HG02885 (cell line): ENCODE measurements around the gene TGOLN2.

ENCODE experiments used
- ATAC-seq: cut with Tn5 transposase; IDR thresholded peaks from one replicate; pipeline ENCODE4 v1.9.1; 2021; ENCODE audit warnings: mild to moderate bottlenecking; ENCODE audit not compliant: unreplicated experiment, poor library complexity

TGOLN2 gene

DNA sequence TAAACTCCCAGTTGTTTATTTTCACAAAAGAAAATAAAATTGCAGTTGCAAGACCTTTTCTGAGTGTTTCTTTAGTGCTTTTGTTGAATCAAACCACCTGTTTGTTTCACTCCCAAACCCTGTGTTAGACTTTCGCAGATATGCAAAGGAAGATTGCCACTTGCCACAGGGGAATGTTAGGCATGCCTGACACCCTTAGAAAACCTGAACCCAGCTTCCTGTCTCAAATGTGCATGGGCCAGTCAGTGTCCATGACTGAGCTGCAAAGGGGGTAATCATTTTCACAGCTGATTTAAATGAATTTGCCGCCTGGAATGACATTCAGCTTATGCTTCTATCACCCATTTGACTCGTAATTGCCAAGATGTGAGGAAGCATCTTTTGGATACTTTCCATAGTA, 17.5 kb downstream of the TGOLN2 start:
- ATAC-seq, result peak; percentile 42

DNA sequence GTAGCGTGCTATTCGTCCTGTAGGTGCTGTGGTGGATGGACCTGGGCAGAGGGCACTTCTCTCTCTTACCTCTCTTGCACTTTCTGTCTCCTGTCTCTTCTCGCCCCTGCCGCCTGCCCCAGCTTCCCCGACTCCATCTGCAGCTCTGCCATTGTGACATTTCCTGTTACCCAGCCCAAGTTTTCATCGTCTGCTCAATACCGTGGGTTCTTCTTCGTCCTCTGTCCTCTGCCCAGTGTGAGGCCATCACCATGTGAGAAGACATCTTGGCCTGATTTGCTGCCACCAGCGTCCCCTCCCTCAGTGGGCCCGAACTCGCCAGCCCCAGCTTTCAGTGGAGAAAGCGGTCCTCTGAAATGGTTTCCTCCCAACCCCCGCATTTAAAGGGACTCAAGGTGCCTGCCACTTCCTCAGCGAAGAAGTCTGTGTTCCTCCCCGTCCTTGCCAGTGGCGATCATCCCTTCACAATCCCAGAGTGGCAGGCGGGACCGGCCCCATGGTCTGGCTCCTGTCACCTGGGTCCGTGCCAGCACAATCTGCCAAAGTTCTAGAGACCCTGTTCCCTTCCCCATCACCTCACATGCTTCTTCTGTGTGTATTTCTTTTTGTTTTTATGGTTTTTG, 18.0 kb downstream of the TGOLN2 start:
- no peak for ATAC-seq

DNA sequence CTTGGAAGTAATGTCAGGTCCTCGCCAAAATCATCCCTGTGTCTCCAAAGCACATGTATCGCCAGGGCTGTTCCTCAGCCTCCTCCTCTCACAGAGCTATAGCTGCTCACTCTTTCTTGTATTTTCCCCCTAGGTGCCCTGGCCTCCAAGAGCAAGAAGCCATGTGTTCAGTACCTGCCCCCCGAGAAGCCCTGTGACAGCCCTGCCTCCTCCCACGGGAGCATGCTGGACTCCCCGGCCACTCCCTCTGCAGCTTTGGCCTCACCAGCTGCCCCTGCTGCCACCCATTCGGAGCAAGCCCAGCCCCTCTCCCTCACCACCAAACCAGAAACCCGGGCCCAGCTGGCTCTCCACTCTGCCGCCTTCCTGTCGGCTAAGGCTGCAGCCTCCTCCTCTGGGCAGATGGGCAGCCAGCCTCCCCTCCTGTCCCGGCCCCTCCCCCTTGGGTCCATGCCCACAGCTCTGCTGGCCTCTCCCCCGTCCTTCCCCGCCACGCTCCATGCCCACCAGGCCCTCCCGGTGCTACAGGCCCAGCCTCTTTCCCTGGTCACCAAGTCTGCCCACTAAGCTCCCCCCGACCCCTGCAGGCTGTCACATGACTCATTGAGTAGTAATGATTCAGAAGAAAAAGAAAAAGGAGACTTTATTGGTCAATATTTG, 18.8 kb downstream of the TGOLN2 start:
- ATAC-seq, result no peak

DNA sequence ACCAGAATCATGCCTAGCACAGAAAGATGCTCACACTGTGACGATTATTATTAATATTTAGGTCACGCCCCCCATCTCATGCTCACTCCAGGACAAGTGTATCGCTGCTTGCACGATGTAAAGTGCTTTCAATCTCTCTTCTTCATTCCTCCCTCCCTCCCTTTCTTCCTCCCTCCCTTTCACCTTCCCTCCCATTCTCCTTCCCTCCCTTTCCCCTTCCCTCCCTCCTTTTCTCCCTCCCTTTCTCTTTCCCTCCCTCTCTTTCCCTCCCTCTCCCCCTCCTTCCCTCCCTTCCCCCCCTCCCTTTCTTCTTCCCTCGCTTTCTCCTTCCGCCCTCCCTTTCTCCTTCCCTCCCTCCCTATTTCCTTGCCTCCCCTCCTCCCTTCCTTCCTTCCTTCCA, 19.6 kb downstream of the TGOLN2 start:
- no peak for ATAC-seq

DNA sequence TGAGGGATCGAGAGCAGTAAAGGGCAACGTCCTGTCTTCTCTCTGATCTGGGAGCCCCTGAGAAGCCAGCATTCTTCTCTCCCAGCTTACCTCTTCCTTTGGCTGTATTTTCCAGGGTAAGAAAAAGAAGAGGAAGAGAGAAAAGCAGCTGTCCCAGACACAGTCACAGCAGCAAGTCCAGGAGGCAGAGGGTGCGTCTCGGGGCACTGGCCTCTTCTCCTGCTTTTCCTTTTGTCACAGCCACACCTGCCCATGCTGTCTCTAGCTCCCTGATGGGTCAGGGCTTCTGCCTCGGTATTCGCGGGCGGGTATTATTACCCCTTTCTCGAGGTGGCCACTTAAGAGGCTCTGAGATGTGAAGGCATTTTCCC, 20.3 kb downstream of the TGOLN2 start:
- ATAC-seq, result no peak

DNA sequence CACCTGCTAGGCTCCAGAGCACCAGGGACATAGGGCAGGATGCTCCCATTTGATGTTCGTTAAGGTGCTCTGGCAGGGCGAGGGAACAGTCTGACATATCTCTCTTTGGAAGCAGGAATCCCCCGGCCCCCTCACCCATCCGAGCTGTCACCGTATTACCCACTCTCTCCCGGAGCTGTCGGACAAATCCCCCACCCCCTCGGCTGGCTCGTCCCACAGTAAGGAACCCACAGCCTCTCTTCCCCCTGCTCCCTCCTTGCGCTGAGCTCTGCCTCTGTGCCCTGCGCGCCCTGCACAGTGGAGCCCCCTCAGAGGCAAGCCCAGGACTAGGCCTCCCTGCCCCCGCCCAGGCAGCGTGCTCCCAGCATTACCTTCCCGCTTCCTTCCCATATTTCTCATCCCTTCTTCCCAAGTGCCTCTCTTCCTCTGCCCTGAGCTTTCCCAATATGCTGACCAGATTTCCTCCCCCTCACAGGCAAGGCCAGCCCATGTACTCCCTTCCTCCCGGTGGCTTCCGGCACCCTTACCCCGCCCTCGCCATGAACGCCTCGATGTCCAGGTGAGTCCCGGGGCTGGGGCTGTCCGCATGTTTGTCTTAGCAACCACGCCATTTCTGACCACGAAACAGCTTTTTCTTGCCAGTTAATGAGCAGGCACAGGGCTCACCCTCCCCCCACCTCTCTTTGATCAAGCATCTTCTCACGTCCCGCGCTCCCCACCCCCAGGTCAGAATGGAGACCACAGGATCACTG, 23.8 kb downstream of the TGOLN2 start:
- no peak for ATAC-seq

DNA sequence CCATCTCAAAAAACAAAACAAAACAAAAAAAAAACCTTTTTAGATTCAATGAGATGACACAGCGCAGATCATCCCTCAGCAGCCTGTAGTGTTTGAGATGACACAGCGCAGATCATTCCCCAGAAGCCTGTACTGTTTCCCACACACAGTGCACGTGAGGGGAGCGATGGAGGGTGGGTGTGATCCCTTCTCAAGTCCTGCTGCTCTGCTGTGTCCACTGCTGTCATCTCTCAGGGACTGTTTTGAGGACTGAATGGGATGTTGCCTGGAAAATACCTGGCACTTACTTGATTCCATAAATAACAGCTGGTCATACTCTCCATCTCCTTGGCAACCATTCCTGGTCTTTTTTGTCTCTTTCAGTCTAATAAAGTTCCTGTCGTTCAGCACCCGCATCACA, 25.7 kb downstream of the TGOLN2 start:
- ATAC-seq, result no peak

DNA sequence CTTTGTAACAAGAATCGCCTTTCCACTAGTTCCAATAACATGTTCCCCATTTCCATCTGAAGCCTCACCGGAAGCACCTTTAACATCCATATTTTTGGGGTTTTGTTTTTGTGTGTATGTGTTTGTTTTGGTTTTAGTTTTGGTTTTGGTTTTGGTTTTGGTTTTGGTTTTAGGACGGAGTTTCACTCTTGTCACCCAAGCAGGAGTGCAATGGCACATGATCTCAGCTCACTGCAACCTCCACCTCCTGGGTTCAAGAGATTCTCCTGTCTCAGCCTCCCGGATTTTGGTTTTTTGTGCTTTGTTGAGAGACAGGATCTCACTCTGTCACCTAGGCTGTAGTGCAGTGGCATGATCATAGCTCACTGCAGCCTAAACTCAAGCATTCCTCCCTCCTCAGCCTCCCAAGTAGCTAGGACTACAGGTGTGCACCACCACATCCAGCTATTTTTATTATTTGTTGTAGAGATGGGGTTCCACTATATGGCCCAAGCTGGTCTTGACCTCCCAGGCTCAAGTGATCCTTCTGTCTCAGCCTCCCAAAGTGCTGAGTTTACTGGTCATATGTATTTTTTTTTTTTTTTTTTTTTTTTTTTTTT, 36.3 kb downstream of the TGOLN2 start:
- no peak for ATAC-seq

DNA sequence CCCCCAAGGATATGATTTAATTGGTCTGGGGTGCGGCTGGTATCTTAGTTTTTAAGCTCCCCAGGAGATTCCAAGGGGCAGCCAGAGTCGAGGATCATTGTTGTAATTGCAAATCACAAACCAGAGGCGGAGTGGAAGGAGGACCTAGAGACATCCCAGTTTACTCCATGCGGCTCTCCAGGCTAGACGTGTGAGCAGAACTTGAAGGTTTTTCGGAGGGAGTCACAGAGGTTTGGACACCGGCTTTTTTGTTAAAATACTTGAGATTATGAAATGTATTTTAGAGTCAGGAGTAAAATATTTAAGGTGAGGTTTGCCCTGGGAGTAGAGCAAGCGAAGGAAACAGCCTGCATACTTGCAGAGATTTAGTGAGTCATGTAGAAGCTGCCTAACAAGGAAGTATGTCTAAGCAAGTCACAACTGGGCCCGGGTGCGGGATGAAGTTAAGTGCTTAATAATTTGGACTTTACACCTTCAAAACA, 39.5 kb downstream of the TGOLN2 start:
- ATAC-seq, result no peak

DNA sequence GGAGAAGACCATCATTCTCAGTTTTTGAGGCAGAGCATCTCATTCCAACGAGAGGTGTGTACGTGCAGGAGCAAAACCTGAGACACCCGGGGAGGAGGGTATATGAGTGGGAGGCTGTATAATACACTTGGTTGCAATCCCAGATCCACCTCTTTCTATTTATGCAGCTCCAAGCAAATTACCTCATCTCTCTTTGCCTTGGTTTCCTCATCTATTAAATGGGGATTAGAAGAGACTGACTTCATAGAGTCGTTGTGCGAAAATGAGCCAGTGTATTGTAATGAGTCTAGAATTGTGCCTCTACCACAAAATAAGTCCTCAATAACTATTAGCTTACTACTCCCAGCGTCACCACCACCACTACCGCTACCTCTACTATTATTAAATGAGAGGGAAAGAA, 40.1 kb downstream of the TGOLN2 start:
- no peak for ATAC-seq

DNA sequence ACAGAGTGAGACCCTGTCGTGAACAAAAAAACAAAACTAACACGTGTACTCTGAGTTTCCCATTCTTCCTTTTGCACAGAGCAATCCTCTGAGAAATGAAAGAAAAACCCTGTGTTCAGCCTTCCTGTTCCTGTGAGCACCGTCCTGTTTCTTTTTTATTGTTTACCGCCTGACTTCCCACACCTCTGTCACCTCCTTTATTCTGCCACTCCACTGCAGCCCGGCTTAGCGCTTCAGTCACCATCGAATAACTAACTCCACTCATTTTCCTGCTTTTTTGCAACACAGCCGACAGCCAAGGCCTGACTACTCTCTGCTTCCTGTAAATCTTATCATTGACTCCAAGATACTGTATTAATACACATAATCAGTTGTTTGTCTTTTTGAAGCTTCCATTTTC, 40.9 kb downstream of the TGOLN2 start:
- ATAC-seq, result no peak

DNA sequence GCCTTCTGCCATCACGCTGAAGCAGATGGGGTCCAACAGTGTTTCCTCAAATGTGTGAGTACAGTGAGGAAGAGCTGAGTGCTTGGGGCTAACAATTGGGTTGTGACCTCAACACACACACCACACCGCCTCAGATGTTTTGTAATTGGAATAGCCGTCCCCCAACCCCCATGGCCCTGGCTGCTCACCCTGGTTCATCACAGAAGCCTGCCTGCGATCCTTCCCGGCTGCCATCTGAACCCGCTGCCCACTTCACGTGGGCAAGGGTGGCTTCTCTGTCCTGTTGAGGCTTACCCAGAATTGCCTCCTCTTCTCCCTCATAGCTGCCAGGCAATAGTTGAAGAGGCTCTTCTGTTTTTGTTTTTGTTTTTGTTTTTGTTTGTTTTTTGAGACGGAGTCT, 44.1 kb downstream of the TGOLN2 start:
- no peak for ATAC-seq

DNA sequence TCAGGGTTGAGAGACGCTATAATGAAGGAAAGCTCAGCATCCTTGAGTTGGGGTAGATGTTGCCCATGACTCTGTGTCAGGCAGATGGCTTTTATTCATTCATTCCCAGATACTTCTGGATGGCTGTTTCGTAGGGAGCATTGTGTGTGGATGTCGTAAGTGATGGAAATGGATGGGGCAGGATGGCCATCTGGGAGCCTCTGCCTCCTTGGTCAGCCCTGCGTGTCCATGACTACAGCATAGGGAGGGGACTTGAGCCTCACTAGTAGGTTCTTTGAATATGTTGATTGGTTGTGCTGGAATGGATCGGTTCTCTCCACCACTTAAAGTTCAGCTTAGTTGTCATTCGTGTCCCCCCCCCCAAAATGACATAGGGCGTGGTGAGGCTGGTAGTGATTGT, 44.9 kb downstream of the TGOLN2 start:
- ATAC-seq, result no peak

DNA sequence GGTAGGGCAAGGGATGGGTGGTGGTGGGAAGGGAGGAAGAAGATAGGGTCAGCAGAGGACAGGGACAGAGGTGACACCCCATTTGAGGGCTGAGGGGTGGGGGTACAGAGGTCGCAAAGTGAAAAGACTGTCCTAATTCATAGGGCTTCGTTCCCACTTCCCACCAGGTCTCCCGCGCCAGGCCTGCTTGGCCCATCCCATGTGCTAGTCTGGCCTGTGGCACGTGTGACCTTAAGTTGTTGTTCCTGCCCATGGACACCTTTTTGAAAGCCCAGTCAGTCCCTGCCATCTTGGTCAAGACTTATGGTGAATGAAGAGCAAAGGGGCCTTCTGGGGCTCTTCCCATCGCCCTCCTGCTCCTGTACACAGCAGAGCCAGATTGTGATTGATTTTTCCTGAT, 46.2 kb downstream of the TGOLN2 start:
- ATAC-seq, result no peak

DNA sequence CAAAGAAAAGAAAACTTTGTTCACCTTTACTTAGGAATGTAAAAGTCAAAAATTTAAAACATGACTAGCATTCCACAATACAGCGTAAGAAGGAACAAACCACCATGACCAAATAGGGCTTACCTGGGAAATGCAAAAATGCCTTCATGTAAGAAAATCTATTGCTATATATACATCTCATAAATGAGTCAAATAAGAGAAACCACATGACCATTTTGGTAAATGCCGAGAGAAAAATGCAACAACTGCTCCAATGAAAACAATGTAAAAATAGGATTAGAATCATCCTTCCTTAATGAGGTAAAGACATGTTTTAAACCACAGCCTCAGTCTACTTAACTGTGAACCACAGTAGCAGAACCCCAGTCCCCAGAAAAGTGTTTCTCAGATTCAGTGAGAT, 49.4 kb downstream of the TGOLN2 start:
- no peak for ATAC-seq

DNA sequence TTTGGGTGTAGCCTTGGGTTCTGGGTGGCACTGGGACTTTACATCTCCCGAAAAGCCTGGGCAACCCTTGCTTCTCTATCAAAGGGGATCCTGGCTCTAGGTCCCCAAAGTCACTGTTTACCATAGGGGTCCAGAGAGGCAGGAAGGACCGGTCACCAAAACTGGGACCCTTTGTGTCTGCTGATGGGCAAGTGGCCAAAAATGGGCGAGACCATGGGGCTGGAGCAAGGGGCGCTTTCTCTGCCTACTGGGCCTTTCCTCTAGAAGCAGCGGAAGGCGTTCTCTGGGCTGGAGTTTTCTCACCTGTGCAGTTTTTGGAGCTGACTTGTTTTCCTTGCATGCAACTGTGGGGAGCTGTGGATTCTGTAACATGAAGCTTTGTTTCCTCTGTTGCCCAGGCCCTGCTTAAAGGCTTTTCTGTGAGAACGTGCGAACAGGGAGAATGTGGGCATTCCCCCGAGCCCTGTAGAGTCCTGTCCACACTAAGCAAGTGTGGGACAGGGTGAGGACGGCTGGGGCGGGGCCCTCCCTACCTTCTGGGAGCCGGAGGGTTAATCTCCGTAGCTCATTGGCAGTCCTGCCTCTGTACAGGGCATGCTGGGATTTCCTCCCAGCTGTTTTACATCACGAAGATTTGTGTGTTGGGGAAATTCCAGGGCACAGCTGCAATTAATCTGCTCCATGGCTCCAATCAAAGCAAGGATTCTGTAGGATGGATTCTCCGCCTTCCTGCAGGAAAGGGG, 50.2 kb downstream of the TGOLN2 start:
- ATAC-seq, result no peak

DNA sequence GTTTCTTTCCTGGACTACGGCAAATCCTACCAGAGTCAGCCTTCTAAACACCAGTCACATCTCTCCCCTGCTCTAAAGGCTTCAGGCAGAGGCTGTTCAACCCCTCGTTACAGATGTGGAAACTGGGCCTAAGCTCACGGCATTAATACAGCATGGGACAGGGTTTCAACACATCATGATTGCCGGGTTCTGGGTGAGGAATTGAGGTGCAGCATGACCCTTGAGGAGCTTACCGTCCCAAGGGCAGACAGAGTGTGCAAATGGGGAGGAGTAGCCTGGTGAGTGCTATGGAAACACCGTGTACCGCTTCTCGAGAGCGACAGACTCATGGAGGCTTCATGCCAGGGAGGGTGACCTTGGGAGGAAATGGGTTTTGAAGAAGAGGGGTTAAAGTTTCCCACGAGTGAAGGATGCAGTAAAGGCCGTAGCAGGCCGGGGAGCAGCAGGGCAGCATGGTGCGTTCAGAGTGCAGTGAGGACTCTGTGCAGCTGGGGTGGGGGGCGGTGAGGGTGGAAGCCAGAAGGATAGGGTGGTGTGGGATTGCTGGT, 51.1 kb downstream of the TGOLN2 start:
- no peak for ATAC-seq

DNA sequence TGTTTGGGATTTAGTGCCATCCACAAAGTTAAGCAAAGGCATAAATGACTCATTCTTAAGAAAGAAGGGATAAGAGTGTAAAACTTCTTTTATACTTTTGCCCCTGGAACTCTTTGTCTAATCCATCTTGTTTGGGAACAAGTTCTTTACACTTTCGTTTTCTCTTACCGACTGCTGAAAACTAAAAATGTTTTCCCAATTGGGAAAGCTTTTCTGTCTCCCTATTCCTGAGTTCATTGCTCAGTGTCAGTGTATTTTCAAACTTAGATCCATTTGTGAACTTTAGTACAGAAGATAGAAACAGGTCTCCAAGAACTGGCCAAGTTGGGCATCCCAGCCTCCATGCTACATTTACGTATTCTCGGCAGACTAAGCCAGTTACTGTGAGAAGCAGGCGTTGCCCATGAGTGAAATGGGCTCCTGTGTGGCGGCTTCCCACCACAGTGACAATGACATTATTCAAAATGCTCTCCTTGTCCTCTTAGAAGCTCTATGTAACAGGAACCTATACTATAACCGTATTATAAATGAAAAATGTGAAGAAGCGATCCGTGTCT, 51.7 kb downstream of the TGOLN2 start:
- ATAC-seq, result no peak

DNA sequence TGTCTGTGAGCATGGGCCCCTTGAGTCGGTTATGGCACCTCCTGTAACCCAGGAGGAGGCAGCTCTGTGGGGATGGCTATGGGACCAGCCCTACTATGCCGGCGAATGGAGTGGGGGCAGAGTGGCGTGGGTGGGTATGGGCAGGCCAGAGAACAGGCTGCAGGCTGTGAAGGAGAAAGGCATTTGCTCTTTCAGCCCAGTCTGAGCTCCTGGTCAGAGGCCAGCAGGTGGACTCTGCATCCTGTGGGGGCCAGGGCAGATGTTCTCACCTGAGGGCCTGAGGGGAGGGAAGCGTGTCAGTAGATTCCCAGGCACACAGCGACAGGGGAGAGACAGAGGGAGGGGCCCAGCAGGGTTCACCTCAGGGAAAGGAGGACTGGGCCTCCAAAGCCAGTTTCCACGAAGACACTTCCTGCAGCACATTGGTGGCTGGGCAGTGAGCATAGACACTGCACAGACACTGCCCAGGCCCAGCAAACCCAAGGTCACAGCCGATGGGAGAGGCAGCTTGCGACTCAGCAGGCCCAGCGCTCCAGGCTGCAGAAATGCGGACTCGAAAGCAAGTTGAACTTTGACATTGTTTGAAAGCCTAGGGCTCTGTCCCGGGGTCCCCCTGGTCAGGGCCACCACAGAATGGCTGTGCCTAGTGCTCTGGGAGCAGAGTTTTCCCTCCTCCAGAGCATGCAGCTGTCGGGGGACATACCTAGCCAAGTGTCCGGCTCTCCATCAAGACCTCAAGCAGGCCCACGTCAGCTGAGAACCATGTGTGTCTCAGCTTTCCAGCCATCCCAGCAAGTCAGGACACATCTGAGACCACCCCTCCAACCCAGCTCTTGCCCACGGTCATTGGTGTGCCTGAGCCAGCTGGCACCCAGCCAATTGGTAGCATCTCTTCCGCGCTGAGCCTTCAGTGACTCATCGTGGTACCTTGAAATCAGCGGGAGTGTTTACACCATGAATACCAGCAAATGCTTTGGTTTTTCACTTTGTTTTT, 53.8 kb downstream of the TGOLN2 start:
- ATAC-seq, result no peak
